RWPE1 (cell line): Measurements from ENCODE around the gene LILRB4.

ENCODE experiments used
- CTCF ChIA-PET: fragments of 350-600 bp; sonication (Branson Sonifier 250); formaldehyde crosslinking; extraction: SDS; loops from one replicate; lab custom pipeline; 2021; lab: Yijun Ruan, JAX
- POLR2A ChIA-PET: fragments of 400-600 bp; formaldehyde crosslinking; extraction: SDS; loops from one replicate; lab custom pipeline; 2020; ENCODE audit warnings: antibody characterized with exemption; ENCODE audit not compliant: low non-redundant PET; lab: Yijun Ruan, JAX
- DNase-seq: peaks from one replicate; pipeline ENCODE4 v3.0.0; 2012; ENCODE audit warnings: low spot score
- H3K27ac ChIP-seq: fragments of 450-650 bp; 2 replicates; pipeline ENCODE4 v1.5.1; 2017
- CTCF ChIP-seq: fragments of 450-650 bp; conservative IDR thresholded peaks from 2 replicates; pipeline ENCODE4 v1.5.1; 2017; ENCODE audit warnings: low read depth, mild to moderate bottlenecking

Gene LILRB4

GRCh38 chr19:54659300-54659699 is 3.5 kb upstream of the LILRB4 start:
- ChIA-PET POLR2A (no interaction called here), CTCF (no interaction called here)
- no peak for DNase-seq
- H3K27ac ChIP-seq, result no peak overlapping the region
- TF ChIP-seq CTCF, result no peak

- ChIA-PET POLR2A (no interaction called here), CTCF (interaction anchor here (0.7 kb wide), 1 partner anchor 160 kb away, joined by 4 read pairs; no protein-coding TSS in a partner anchor)
- no peak for DNase-seq
- TF ChIP-seq CTCF, result no peak
- no peak overlapping the region for H3K27ac ChIP-seq
Observed at GRCh38 chr19:54660306-54660705, 2.5 kb upstream of the LILRB4 start.

- ChIA-PET CTCF (no interaction called here), POLR2A (no interaction called here)
- no peak for TF ChIP-seq CTCF
- no peak overlapping the region for H3K27ac ChIP-seq
- DNase-seq, result no peak
Observed at GRCh38 chr19:54660964-54661363, 1.8 kb upstream of the LILRB4 start.

GRCh38 chr19:54661846-54662481 is 821 bp upstream of the LILRB4 start:
- POLR2A ChIA-PET, result no interaction called here
- no peak overlapping the region for H3K27ac ChIP-seq
- CTCF ChIA-PET, result no interaction called here

GRCh38 chr19:54665530-54665929 is 2.7 kb downstream of the LILRB4 start:
- TF ChIP-seq CTCF, result no peak
- POLR2A ChIA-PET, result no interaction called here
- CTCF ChIA-PET, result no interaction called here
- DNase-seq, result no peak
- H3K27ac ChIP-seq, result no peak overlapping the region

More at GRCh38 chr19:54661846-54662481, 821 bp upstream of the LILRB4 start:
- DNase-seq, result no peak
- TF ChIP-seq CTCF, result no peak

- TF ChIP-seq CTCF, result no peak
- no peak for DNase-seq
- ChIA-PET POLR2A (no interaction called here), CTCF (interaction anchor here (0.6 kb wide), 1 partner anchor 412 kb away, joined by 3 read pairs; no protein-coding TSS in a partner anchor)
- no peak overlapping the region for H3K27ac ChIP-seq
Observed at GRCh38 chr19:54667217-54667616, 4.4 kb downstream of the LILRB4 start.
